ENCODE data around the gene WDR26.

DNA sequence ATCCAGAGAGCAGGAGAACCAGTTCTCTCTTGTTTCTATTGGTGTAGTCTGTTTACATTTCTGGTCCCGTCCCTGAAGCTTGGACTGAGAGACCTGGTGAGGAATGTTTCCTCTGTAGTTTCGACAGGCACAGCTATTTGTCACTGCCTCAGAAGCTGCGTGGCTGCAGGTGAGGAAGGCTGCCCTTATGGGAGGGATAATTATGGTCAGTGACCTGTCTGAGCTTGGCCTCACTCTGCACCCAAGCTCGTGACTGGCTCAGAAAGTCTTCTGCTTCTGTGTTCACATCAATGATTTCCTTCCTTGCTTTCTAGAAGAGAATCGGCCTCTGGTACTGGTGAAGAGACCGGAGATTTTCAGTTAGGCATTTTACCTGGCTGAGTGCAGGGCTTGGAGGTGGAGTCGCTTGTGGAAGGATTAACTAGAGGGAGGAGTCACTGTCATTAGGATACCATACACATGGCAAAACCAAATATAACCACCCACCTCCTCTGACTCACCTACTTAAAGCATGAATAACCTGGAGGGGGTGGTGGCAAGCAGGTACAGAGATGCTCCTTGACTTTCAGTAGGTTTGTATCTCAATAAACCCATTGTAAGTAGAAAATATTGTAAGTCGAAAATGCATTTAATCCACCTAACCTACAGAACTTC is 19.9 kb upstream of the WDR26 start:
- no peak for TF ChIP-seq TAF1 (IDR thresholded peaks at IDR 0.05; ENCODE audit: borderline replicate concordance, insufficient read depth, low read length)
- TF ChIP-seq, protein P1, sequence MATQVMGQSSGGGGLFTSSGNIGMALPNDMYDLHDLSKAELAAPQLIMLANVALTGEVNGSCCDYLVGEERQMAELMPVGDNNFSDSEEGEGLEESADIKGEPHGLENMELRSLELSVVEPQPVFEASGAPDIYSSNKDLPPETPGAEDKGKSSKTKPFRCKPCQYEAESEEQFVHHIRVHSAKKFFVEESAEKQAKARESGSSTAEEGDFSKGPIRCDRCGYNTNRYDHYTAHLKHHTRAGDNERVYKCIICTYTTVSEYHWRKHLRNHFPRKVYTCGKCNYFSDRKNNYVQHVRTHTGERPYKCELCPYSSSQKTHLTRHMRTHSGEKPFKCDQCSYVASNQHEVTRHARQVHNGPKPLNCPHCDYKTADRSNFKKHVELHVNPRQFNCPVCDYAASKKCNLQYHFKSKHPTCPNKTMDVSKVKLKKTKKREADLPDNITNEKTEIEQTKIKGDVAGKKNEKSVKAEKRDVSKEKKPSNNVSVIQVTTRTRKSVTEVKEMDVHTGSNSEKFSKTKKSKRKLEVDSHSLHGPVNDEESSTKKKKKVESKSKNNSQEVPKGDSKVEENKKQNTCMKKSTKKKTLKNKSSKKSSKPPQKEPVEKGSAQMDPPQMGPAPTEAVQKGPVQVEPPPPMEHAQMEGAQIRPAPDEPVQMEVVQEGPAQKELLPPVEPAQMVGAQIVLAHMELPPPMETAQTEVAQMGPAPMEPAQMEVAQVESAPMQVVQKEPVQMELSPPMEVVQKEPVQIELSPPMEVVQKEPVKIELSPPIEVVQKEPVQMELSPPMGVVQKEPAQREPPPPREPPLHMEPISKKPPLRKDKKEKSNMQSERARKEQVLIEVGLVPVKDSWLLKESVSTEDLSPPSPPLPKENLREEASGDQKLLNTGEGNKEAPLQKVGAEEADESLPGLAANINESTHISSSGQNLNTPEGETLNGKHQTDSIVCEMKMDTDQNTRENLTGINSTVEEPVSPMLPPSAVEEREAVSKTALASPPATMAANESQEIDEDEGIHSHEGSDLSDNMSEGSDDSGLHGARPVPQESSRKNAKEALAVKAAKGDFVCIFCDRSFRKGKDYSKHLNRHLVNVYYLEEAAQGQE (IDR thresholded peaks at IDR 0.05; ENCODE audit: insufficient read depth in 1 of 2, low read depth in 2 of 2, low read length in 2 of 2): no peak

All from PFSK-1 (cell line).